ENCODE measurements around the gene ARAP2. TPM values are rescaled to one million over a fixed set of nuclear protein-coding genes. Genes with fewer than 3 reads are reported as not detected.

ARAP2 gene
- total RNA-seq, 6 experiments from 2014 or later: not detected

DNA sequence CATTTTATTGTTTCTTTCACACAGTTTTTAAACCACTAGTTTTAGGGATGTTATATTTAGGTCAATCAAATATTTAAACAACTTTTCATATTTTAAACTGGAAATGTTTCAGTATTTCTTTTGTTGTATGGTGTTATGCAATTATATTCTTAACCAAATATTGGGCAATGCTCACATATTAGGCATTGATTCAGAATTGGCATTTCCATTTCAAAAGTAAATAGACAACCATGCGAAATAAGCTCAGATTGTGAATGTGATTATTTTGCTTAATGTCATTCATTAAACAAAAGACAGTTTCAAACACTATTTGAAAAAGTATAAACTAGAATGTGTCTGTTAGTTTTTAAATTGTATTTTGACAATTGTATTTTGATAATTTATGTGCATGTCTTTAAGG lies 36.9 kb downstream of the ARAP2 start:
- Mint-ChIP-seq H3K36me3 (ENCODE audit: low read depth) (no peaks in the 10 kb centered on the region), H3K27me3 (ENCODE audit: insufficient read depth) (no peaks in the 10 kb centered on the region), H3K4me3 (no peak overlapping the region), H3K4me1 (ENCODE audit: low read depth) (no peaks in the 10 kb centered on the region), H3K9me3 (peaks cover 40% of the 10 kb centered on the region), H3K27ac (no peak overlapping the region)
- no peak for DNase-seq
- TF ChIP-seq, protein P1, sequence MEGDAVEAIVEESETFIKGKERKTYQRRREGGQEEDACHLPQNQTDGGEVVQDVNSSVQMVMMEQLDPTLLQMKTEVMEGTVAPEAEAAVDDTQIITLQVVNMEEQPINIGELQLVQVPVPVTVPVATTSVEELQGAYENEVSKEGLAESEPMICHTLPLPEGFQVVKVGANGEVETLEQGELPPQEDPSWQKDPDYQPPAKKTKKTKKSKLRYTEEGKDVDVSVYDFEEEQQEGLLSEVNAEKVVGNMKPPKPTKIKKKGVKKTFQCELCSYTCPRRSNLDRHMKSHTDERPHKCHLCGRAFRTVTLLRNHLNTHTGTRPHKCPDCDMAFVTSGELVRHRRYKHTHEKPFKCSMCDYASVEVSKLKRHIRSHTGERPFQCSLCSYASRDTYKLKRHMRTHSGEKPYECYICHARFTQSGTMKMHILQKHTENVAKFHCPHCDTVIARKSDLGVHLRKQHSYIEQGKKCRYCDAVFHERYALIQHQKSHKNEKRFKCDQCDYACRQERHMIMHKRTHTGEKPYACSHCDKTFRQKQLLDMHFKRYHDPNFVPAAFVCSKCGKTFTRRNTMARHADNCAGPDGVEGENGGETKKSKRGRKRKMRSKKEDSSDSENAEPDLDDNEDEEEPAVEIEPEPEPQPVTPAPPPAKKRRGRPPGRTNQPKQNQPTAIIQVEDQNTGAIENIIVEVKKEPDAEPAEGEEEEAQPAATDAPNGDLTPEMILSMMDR (IDR thresholded peaks at IDR 0.05): no peak

- H3K4me1 Mint-ChIP-seq (ENCODE audit: low read depth): no peaks in the 10 kb centered on the region
Measured at GRCh38 chr4:36206603-36207311, 37.6 kb downstream of the ARAP2 start.

GRCh38 chr4:36206012-36206411 lies 38.3 kb downstream of the ARAP2 start:
- Mint-ChIP-seq H3K36me3 (ENCODE audit: low read depth) (no peaks in the 10 kb centered on the region), H3K4me3 (no peak overlapping the region), H3K9me3 (peaks cover 39% of the 10 kb centered on the region), H3K4me1 (ENCODE audit: low read depth) (no peaks in the 10 kb centered on the region), H3K27me3 (ENCODE audit: insufficient read depth) (no peaks in the 10 kb centered on the region), H3K27ac (no peak overlapping the region)
- DNase-seq: no peak
- TF ChIP-seq, protein P1 (IDR thresholded peaks at IDR 0.05): no peak

More at GRCh38 chr4:36206603-36207311, 37.6 kb downstream of the ARAP2 start:
- Mint-ChIP-seq H3K27ac (no peak overlapping the region), H3K9me3 (peaks cover 39% of the 10 kb centered on the region), H3K36me3 (ENCODE audit: low read depth) (no peaks in the 10 kb centered on the region), H3K27me3 (ENCODE audit: insufficient read depth) (no peaks in the 10 kb centered on the region), H3K4me3 (no peak overlapping the region)
- no peak for DNase-seq
- TF ChIP-seq, protein P1 (IDR thresholded peaks at IDR 0.05): no peak

DNA sequence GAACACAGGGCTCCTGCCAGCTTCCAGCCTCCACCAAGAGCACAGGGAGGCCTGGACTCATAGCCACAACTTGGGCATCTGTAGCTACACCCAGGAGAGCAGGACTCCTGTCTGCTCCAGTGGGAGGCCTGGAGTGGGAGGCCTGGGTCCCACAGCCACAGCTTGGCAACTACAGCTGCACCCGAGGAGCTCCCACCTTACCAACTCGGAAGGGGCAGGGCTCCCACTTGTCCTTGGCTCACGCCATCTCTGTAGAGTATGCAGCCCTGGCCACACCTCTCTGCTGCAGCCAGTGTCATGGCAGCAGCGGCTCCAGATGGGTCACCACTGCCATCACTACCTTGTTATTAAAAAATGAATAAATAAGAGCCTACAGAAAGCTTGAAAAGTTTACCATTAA lies 45.5 kb downstream of the ARAP2 start:
- Mint-ChIP-seq H3K27ac (no peak overlapping the region), H3K4me3 (no peak overlapping the region), H3K4me1 (ENCODE audit: low read depth) (no peaks in the 10 kb centered on the region), H3K36me3 (ENCODE audit: low read depth) (no peaks in the 10 kb centered on the region), H3K9me3 (peaks cover 27% of the 10 kb centered on the region), H3K27me3 (ENCODE audit: insufficient read depth) (no peaks in the 10 kb centered on the region)
- no peak for DNase-seq
- TF ChIP-seq, protein P1 (IDR thresholded peaks at IDR 0.05): no peak

- TF ChIP-seq, protein P1 (IDR thresholded peaks at IDR 0.05): no peak
- no peaks in the 10 kb centered on the region for H3K4me1 Mint-ChIP-seq (ENCODE audit: low read depth)
- peaks cover 23% of the 10 kb centered on the region for H3K9me3 Mint-ChIP-seq
- no peaks in the 10 kb centered on the region for H3K36me3 Mint-ChIP-seq (ENCODE audit: low read depth)
- H3K27me3 Mint-ChIP-seq (ENCODE audit: insufficient read depth): no peaks in the 10 kb centered on the region
- no peak for DNase-seq
- no peak overlapping the region for H3K27ac Mint-ChIP-seq
- H3K4me3 Mint-ChIP-seq: no peak overlapping the region
Measured at GRCh38 chr4:36198068-36198808, 46.1 kb downstream of the ARAP2 start.
